ENCODE measurements around the gene TWNK. TPM values are rescaled to one million over a fixed set of nuclear protein-coding genes. Genes with fewer than 3 reads are reported as not detected.

The TWNK gene
- total and polyA plus RNA-seq, 9 of the 15 experiments (the other 6 are each of a cell fraction or from before 2014, with no cell fraction given) = 11.6 to 34.7 (median 17.4) TPM

DNA sequence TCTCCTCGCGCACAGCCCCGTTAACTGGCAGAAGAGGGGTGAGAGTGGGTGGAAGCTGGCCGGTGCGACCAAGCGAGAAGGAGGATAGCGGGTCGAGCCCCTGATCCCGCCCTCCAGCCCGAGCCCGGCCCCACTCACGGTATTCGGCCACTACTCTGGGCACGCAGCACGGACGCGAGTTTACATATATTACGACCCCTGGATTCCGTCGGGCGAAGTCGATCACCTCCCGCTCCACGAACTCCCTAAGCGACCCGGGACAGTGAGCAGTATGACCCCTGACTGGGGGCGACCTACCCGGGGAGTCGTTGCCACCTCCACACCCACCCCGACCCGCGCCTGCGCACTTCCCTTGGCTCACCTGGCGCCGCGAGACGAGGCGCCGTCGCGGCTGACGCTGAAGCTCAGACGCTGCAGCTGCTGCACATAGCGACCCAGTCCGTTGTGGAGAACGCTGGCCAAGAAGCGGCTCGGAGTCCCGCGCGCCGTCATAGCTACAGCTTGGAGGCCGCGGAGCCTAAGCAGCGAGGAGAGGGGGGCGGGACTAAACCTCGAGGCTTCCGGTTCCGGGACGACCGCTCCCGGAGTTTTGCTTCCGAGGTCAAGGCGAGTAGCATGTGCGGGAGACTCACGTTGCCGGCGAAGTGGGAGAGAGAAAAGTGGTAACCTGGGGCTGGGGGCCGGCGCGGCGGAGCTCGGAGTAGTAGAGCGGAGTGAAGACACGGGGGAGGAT is at the start of gene TWNK, which contains the start of gene MRPL43 (continued):
- TF ChIP-seq, protein P1, sequence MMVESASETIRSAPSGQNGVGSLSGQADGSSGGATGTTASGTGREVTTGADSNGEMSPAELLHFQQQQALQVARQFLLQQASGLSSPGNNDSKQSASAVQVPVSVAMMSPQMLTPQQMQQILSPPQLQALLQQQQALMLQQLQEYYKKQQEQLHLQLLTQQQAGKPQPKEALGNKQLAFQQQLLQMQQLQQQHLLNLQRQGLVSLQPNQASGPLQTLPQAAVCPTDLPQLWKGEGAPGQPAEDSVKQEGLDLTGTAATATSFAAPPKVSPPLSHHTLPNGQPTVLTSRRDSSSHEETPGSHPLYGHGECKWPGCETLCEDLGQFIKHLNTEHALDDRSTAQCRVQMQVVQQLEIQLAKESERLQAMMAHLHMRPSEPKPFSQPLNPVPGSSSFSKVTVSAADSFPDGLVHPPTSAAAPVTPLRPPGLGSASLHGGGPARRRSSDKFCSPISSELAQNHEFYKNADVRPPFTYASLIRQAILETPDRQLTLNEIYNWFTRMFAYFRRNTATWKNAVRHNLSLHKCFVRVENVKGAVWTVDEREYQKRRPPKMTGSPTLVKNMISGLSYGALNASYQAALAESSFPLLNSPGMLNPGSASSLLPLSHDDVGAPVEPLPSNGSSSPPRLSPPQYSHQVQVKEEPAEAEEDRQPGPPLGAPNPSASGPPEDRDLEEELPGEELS (CRISPR knock-in tag; IDR thresholded peaks at IDR 0.05; ENCODE audit: borderline replicate concordance) = no peak
- TF ChIP-seq CBX8 (IDR thresholded peaks at IDR 0.05; ENCODE audit: borderline replicate concordance, extremely low read depth, low read depth, low read length, poor library complexity, severe bottlenecking) (no peak), ELF2 (CRISPR knock-in tag; IDR thresholded peaks at IDR 0.05) (0 out of 2 replicates have a peak, but pooled peaks have one; percentile 43), NR4A1 (CRISPR knock-in tag; IDR thresholded peaks at IDR 0.05) (no peak), NR4A1 (tag; IDR thresholded peaks at IDR 0.05) (no peak), CREM (IDR thresholded peaks at IDR 0.05; ENCODE audit: low read depth) (peak; percentile 47; the same call in 1 of the 2 replicates), SUPT5H (IDR thresholded peaks at IDR 0.05) (peak; percentile 75), MAZ (CRISPR knock-in tag; conservative IDR thresholded peaks at IDR 0.05 in 1 of 2, IDR thresholded peaks at IDR 0.05 in 1 of 2) (peak in 1 of 2 experiments; percentile 42; a peak in 2 of 4 replicates), HMGN3 (IDR thresholded peaks at IDR 0.05; ENCODE audit: borderline replicate concordance, extremely low read depth, insufficient read length, low read depth, low read length) (peak; percentile 44), TARDBP (IDR thresholded peaks at IDR 0.05) (no peak), ETV6 (IDR thresholded peaks at IDR 0.05; ENCODE audit: borderline replicate concordance in 1 of 2, low read depth in 2 of 2, low read length in 1 of 2) (no peak), ETV6 (CRISPR knock-in tag; IDR thresholded peaks at IDR 0.05; ENCODE audit: borderline replicate concordance) (no peak), POLR2AphosphoS2 (IDR thresholded peaks at IDR 0.05; ENCODE audit: low read length) (no peak), ZNF124 (CRISPR knock-in tag; IDR thresholded peaks at IDR 0.05) (no peak), SMARCC2 (IDR thresholded peaks at IDR 0.05; ENCODE audit: low read depth) (no peak), ZZZ3 (IDR thresholded peaks at IDR 0.05) (no peak), SNIP1 (IDR thresholded peaks at IDR 0.05; ENCODE audit: low read depth) (no peak), MXI1 (IDR thresholded peaks at IDR 0.05; ENCODE audit: low read depth, low read length) (peak; percentile 84), ZNF197 (CRISPR knock-in tag; IDR thresholded peaks at IDR 0.05; ENCODE audit: low read depth) (no peak), MYBL2 (IDR thresholded peaks at IDR 0.05; ENCODE audit: low read depth) (no peak), MYBL2 (CRISPR knock-in tag; IDR thresholded peaks at IDR 0.05; ENCODE audit: borderline replicate concordance) (no peak), ZSCAN32 (CRISPR knock-in tag; IDR thresholded peaks at IDR 0.05) (no peak)
- TF ChIP-seq, protein P2, sequence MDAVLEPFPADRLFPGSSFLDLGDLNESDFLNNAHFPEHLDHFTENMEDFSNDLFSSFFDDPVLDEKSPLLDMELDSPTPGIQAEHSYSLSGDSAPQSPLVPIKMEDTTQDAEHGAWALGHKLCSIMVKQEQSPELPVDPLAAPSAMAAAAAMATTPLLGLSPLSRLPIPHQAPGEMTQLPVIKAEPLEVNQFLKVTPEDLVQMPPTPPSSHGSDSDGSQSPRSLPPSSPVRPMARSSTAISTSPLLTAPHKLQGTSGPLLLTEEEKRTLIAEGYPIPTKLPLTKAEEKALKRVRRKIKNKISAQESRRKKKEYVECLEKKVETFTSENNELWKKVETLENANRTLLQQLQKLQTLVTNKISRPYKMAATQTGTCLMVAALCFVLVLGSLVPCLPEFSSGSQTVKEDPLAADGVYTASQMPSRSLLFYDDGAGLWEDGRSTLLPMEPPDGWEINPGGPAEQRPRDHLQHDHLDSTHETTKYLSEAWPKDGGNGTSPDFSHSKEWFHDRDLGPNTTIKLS (IDR thresholded peaks at IDR 0.05; ENCODE audit: borderline replicate concordance, low read depth) = 0 out of 2 replicates have a peak, but pooled peaks have one; percentile 43
- TF ChIP-seq, protein P3, sequence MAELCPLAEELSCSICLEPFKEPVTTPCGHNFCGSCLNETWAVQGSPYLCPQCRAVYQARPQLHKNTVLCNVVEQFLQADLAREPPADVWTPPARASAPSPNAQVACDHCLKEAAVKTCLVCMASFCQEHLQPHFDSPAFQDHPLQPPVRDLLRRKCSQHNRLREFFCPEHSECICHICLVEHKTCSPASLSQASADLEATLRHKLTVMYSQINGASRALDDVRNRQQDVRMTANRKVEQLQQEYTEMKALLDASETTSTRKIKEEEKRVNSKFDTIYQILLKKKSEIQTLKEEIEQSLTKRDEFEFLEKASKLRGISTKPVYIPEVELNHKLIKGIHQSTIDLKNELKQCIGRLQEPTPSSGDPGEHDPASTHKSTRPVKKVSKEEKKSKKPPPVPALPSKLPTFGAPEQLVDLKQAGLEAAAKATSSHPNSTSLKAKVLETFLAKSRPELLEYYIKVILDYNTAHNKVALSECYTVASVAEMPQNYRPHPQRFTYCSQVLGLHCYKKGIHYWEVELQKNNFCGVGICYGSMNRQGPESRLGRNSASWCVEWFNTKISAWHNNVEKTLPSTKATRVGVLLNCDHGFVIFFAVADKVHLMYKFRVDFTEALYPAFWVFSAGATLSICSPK (IDR thresholded peaks at IDR 0.05; ENCODE audit: borderline replicate concordance) = no peak

All from K562 (cell line).